Thoracic aorta (tissue), 2 donors: ENCODE measurements around the gene FOXP1. TPM values are rescaled to one million over a fixed set of nuclear protein-coding genes. Genes with fewer than 3 reads are reported as not detected.

Experiments
- ATAC-seq: fragments of 150-250 bp; one replicate; pipeline ENCODE4 v1.8.0; 2017; ENCODE audit warnings: low read depth; ENCODE audit not compliant: insufficient number of reproducible peaks, low FRiP score
- DNase-seq: peaks from one replicate; pipeline ENCODE4 v3.0.0-alpha.2; 2020; ENCODE audit warnings: low spot score
- H3K27ac ChIP-seq, 2 donors: fragments of 200-600 bp; sonication (generic); 1 replicate in 1 of 2; 2 replicates in 1 of 2; pipeline ENCODE4 v1.5.1; 2016; ENCODE audit warnings: mild to moderate bottlenecking in 2 of 2, moderate library complexity in 2 of 2
- H3K27me3 ChIP-seq: fragments of 200-600 bp; sonication (generic); replicated peaks from 2 replicates; pipeline ENCODE4 v1.6.0; 2016; ENCODE audit warnings: mild to moderate bottlenecking; ENCODE audit not compliant: insufficient read depth
- H3K36me3 ChIP-seq: fragments of 200-600 bp; sonication (generic); one replicate; pipeline ENCODE4 v1.5.1; 2016
- H3K4me1 ChIP-seq, 2 donors: fragments of 200-600 bp; sonication (generic); 1 replicate in 1 of 2; 2 replicates in 1 of 2; pipeline versions ENCODE4 v1.5.1 to v1.6.0; 2016; ENCODE audit warnings: low read depth in 2 of 2, mild to moderate bottlenecking in 1 of 2; ENCODE audit not compliant: control insufficient read depth in 1 of 2
- H3K4me3 ChIP-seq: fragments of 200-600 bp; sonication (generic); 2 replicates; pipeline ENCODE4 v1.5.1; 2016; ENCODE audit warnings: mild to moderate bottlenecking
- H3K9me3 ChIP-seq: fragments of 200-600 bp; sonication (generic); 2 replicates; pipeline ENCODE4 v1.5.1; 2016
- total RNA-seq, 2 donors: library from RNA; depleted of rRNA; stranded (reverse); fragments of >200 nt; gene quantifications; one replicate each; pipeline versions ENCODE4 v1.1.0 to v1.2.3, GENCODE V29; 2016
- TF ChIP-seq, protein P1 (sequence below): fragments of 200-600 bp; sonication (generic); IDR thresholded peaks from one replicate; pipeline ENCODE4 v1.5.1; 2019; ENCODE audit warnings: antibody characterized with exemption

Gene FOXP1
- total RNA-seq, 2 donors from 2014 or later, result 176 to 255 TPM

DNA sequence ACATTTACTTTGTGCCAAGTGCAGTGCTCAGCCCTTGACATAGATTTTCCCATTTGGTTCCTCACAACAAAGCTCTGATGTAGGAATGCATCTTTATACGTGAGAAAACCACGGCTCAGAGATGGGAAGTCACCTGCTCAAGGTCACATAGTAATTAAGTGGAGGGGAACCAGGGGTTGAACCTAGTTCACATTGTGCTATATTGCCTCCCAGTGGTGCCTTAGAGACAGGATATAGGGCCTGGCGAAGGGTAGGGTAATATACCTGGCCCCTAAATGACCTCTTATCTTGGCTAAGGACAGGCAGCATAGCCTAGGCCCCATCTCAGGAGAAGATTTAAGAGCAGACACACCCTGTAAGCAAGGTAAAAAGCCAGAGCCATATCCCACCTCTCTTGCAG lies 71.5 kb downstream of the FOXP1 start:
- no peaks in the 10 kb centered on the region for H3K27me3 ChIP-seq
- peak overlapping the region; percentile 23 to 64 for H3K27ac ChIP-seq
- H3K36me3 ChIP-seq, result no peaks in the 10 kb centered on the region
- H3K4me1 ChIP-seq, result peaks cover 18 to 43% of the 10 kb centered on the region in 2 donors
- ATAC-seq (no peak), DNase-seq (no peak)
- TF ChIP-seq, protein P1, sequence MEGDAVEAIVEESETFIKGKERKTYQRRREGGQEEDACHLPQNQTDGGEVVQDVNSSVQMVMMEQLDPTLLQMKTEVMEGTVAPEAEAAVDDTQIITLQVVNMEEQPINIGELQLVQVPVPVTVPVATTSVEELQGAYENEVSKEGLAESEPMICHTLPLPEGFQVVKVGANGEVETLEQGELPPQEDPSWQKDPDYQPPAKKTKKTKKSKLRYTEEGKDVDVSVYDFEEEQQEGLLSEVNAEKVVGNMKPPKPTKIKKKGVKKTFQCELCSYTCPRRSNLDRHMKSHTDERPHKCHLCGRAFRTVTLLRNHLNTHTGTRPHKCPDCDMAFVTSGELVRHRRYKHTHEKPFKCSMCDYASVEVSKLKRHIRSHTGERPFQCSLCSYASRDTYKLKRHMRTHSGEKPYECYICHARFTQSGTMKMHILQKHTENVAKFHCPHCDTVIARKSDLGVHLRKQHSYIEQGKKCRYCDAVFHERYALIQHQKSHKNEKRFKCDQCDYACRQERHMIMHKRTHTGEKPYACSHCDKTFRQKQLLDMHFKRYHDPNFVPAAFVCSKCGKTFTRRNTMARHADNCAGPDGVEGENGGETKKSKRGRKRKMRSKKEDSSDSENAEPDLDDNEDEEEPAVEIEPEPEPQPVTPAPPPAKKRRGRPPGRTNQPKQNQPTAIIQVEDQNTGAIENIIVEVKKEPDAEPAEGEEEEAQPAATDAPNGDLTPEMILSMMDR, result no peak
- H3K4me3 ChIP-seq, result no peak overlapping the region
- no peaks in the 10 kb centered on the region for H3K9me3 ChIP-seq

DNA sequence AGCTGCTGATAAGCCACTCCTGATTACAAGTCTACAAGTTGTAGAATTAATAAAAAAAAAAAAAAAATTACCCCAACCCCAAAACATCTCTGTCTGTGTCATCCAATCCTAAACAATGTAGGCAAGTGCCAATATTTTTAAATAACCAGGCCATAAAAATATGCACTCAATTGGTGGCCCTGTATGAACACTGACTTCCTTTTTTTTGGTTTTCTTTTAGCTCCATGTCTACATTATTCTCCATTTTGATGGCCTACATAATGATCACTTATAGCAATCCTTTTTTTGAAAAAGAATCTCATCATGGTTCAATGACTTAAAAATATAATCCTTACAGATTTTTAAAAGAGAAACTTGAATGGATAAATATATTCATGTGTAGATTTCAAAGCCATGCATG lies 72.1 kb downstream of the FOXP1 start:
- ATAC-seq (no peak), DNase-seq (no peak)
- Histone ChIP-seq H3K9me3 (no peaks in the 10 kb centered on the region), H3K4me3 (no peak overlapping the region), H3K27ac (peak overlapping the region; percentile 18 to 64), H3K27me3 (no peaks in the 10 kb centered on the region), H3K36me3 (no peaks in the 10 kb centered on the region), H3K4me1 (peaks cover 16 to 37% of the 10 kb centered on the region in 2 donors)
- TF ChIP-seq, protein P1, result no peak

DNA sequence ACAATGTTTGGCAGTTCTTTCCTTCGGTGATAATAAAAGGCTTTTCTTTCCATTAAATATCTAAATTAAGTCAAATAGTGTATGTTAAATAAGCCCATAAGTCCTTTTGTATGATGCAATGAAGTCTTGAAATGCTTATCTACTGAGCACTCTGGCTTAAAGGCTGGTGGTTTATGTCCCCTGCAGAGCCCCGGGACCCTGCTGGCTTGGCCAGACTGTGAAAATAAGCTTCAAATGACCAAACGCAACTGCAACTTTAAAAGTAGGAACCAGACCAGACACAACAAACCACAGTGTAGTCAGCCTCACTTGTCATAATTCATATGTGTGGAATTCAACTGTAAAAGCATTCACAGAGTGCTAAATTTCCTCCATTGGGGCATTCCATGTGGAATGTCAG lies 72.5 kb downstream of the FOXP1 start:
- TF ChIP-seq, protein P1, result no peak
- H3K27me3 ChIP-seq, result no peaks in the 10 kb centered on the region
- H3K4me1 ChIP-seq, result peaks cover 16 to 34% of the 10 kb centered on the region in 2 donors
- no peaks in the 10 kb centered on the region for H3K36me3 ChIP-seq
- peak overlapping the region; percentile 14 for H3K4me3 ChIP-seq
- H3K9me3 ChIP-seq, result no peaks in the 10 kb centered on the region
- peak; percentile 62 for ATAC-seq
- no peak for DNase-seq
- peak overlapping the region; percentile 18 to 64 for H3K27ac ChIP-seq

DNA sequence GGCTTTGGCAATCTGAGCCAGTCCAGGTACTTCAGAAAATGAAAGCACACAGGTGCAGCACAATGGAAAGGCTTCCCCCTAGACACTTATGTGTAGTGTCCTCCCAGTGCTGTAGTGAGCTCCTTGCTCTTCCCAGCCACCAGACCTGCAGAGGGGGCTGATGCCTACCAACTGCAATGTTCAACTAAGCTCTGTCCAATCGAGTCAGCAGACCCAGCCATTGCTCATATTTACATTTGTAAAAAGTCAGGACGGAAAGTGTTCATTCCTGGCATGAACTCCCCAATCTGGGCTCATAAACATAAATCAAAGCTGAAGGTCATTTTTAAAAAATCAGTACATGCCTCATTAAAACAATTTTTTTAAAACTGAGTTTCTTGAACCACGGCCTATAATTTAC lies 73.0 kb downstream of the FOXP1 start:
- H3K4me3 ChIP-seq, result peak overlapping the region; percentile 14
- no peaks in the 10 kb centered on the region for H3K27me3 ChIP-seq
- ATAC-seq, result no peak
- DNase-seq, result no peak
- H3K27ac ChIP-seq, result peak overlapping the region; percentile 18 to 64
- no peaks in the 10 kb centered on the region for H3K9me3 ChIP-seq
- peaks cover 13 to 29% of the 10 kb centered on the region in 2 donors for H3K4me1 ChIP-seq
- H3K36me3 ChIP-seq, result no peaks in the 10 kb centered on the region
- TF ChIP-seq, protein P1, result no peak

DNA sequence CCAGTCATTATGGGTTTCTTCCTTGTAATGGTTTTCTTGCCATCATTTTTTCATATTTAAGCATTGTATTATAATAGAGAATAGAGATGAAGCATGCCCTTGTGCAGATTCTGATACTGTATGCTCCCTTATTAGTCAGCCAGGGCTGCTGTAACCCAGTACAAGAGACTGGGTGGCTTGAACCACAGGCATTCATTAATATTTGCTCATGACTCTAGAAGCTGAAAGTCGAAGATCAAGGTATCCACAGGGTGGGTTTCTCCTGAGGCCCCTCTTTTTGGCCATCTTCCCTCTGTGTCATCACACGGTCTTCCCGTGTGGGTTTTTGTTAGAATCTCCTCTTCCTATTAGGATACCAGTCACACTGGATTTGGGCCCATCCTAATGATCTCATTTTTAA lies 74.5 kb downstream of the FOXP1 start:
- H3K4me1 ChIP-seq, result peaks cover 13 to 29% of the 10 kb centered on the region in 2 donors
- no peak overlapping the region for H3K4me3 ChIP-seq
- DNase-seq, result no peak
- TF ChIP-seq, protein P1, result no peak
- H3K27me3 ChIP-seq, result no peaks in the 10 kb centered on the region
- H3K9me3 ChIP-seq, result no peaks in the 10 kb centered on the region
- H3K27ac ChIP-seq, result no peak overlapping the region
- no peaks in the 10 kb centered on the region for H3K36me3 ChIP-seq
- ATAC-seq, result no peak
